Left ventricle myocardium superior (tissue), 1 donor: Measurements from ENCODE around the gene ITPR1. TPM values are rescaled to one million over a fixed set of nuclear protein-coding genes. Genes with fewer than 3 reads are reported as not detected.
A peak's percentile ranks its signal among the peaks of the same experiment; 100 is the strongest.

ENCODE experiments used
- ATAC-seq: fragments of 200-7000 bp; cut with Tn5 transposase; one replicate; pipeline ENCODE4 v1.9.1; 2020; ENCODE audit warnings: mild to moderate bottlenecking, moderate library complexity
- DNase-seq: peaks from one replicate; pipeline ENCODE4 v3.0.0-alpha.2; 2020
- intact Hi-C: fragments of 100-400 bp; cut with micrococcal nuclease; formaldehyde crosslinking; loops from one replicate; pipeline ENCODE4 v1.11.0; 2022
- total RNA-seq: library from RNA; stranded (reverse); fragmentation: NEBNext Ultra II Directional; extraction: Animal tissue kit (Norgen Biotek cat#: 25700); gene quantifications from one replicate; pipeline ENCODE4 v1.2.1, GENCODE V29; 2021
- donor health status: DM: no; HTN: yes; CAD: no; lungs with severe emphysema.

The ITPR1 gene
- total RNA-seq, 1 donor from 2014 or later = 16.6 TPM

DNA sequence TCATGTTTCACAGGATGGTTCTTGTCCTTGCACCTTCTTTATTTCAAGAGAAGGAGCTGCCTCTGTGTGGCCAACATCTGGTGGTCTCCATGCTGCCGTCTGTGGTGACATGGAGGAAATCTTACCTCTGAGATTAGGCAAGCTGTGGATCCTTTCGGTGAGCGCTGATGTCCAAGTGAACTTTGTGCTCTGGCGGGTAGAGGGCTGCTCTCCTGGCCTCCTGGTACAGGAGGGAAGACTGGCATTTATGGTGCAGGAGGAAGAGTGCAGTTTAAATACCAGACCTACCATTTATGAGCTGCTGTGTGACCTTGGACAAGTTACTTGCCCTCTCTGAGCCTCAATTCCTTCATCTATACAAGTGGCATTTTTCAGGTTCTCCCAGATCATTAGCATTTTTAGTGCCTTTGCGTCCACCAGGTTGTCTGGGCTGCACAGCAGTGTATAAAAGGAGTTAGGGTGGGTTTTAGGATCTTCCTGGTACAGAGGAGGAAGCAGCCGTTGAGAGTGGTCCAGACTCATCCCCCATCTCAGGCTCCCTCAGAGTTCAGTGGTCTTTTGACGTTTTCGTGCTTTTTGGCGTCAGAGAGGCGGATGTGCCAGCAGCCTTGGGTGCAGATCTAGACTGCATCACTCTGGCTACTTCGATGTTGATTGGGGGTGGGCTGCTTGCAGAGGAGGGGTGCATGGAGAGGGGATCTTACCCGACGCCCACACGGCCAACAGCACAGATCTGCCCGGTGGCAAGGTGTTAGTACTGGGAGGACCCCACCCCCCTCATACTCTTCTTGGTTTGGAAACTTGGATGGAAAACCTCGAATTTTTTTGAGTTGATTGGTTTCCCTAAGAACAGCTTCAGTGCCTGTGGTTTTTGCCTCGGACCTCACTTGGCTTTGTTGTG lies 162.2 kb downstream of the ITPR1 start:
- intact Hi-C loops = no loop called here
- ATAC-seq (no peak), DNase-seq (no peak)

- DNase-seq (peak; percentile 60), ATAC-seq (peak; percentile 87)
- intact Hi-C loops = no loop called here
These were observed 162.9 kb downstream of the ITPR1 start for GRCh38 chr3:4656059-4656458.

DNA sequence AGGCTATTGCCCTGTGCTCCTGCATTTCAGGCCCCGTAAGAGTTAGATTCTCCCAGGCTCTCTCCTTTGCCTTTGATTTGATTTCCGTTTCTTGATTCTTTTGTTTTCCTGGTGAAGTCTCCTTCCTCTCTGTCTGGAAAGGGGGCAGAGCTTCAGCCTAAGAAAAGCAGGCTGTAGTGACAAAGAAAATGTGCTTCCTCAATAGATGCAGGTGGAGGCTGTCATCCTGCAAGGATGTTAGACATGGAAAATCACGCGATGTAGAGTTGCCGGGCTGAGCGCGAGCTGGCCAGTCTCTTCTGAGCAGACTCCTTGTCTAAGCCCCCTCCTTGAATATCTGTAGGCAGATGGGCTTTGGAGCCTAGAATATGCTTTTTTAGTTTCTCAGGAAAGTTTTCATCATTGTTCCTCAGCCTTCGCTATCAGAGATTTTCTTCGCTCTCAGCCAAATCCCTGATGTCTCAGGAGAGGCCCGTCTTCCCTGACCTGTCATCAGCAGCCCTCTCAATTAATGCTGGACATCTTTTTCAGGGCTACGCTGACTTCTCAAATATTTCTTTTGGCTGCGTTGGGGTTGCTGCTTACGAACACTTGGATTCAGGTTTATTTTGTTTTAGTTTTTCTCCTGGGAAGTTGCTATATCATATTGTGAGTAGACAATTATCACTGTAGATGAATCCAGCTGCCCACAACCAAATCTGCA lies 163.6 kb downstream of the ITPR1 start:
- DNase-seq (no peak), ATAC-seq (peak; percentile 84)
- intact Hi-C loops = no loop called here

DNA sequence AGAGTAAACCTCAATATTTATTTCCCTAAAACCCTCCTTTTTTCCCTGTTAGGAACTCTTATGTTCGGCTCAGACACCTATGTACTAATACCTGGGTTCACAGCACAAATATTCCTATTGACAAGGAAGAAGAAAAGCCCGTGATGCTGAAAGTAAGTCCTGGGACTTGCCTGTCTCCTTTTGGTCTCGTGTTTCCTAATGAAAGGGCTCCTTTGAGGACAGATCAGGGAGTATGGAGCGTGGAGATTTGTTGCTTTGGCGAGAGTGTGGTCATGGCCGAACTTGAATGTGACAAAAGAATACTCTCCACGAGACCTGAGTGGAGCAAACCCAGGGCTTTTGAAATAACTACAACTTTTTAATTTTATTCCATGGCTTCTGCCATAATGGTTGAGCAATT lies 167.8 kb downstream of the ITPR1 start:
- no peak for ATAC-seq
- intact Hi-C loops = no loop called here
- no peak for DNase-seq

DNA sequence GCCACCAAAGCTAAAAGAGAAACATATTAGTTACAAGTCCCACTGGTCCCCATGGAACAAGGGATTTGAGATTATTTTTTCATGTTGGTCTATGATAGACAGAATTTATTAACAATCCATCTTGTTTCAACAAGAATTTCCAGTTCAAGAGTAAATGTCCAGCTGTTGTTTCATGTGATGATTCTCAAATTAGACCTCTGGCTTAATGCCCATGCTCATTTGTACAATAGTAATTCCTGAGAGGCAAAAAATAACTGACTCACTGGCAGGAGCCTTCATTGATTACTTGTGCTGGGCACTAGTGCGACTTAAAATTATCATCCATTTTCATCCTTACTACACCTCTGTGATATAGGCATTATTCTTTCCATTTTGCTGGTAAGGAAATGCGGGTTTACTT lies 171.3 kb downstream of the ITPR1 start:
- no peak for DNase-seq
- peak; percentile 47 for ATAC-seq
- intact Hi-C loops = no loop called here

GRCh38 chr3:4665197-4665596 lies 172.0 kb downstream of the ITPR1 start:
- ATAC-seq (peak; percentile 57), DNase-seq (no peak)
- intact Hi-C loops = no loop called here

DNA sequence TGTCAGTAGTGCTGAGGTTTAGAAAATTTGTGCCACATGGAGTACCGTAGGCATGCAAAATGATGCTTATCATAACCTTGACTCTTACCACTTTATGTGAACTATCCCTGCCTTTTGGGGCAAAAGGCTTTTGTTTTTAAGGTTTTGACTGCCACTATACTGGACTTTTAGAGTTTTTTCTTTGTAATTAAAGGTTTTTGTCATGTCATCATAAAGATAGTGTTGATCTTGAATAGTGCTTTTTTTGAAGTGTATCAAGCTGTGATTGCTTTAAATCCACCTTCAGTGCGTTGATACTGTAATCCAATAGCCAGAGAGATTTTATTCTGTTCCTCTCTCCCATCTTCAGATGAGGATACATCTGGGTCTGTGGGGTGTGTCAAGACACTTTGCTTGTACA lies 172.9 kb downstream of the ITPR1 start:
- intact Hi-C loops = no loop called here
- DNase-seq (no peak), ATAC-seq (no peak)

DNA sequence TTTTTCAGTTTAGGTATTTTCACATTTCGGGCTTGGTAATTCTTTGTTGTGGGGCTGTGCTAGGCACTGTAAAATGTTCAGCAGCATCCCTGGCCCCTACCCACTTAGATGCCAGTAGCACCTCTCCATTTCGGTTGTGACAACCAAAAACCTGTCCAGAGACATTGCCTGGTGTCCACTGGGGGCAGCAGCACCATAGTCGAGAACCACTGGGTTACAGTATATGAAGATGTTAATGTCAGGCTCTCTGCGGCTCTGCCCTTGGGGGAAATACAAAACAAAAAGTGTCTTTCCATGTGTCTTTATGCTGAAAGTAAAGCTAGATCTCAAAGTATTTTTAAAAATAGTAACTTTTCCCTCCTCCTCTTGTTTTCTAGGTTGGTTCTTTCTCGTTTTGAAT lies 177.2 kb downstream of the ITPR1 start:
- intact Hi-C loops = no loop called here
- DNase-seq (no peak), ATAC-seq (no peak)

DNA sequence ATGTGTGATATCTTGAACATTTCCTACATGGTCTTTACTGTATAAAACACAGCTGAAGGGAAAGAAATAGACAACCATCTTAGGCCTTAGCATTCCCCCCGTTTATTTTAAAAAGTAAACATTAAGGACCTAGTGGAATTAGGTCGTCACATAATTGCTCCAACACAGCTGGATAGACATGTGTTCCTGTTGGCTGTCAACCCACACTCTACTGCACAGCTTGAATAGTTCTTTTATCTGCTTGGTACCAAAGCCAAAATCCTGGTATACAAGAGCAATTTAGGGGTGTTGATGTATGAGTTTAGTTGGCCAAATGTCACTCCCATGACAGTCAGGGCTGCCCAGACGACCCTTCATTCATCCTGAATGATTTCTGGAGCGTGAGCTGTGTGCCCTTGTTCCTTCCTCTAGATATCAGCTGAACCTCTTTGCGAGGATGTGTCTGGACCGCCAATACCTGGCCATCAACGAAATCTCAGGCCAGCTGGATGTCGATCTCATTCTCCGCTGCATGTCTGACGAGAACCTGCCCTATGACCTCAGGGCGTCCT lies 179.7 kb downstream of the ITPR1 start:
- intact Hi-C loops = no loop called here
- DNase-seq = no peak
- peak; percentile 92 for ATAC-seq

GRCh38 chr3:4674216-4674615 lies 181.1 kb downstream of the ITPR1 start:
- ATAC-seq (no peak), DNase-seq (no peak)
- intact Hi-C loops = no loop called here

DNA sequence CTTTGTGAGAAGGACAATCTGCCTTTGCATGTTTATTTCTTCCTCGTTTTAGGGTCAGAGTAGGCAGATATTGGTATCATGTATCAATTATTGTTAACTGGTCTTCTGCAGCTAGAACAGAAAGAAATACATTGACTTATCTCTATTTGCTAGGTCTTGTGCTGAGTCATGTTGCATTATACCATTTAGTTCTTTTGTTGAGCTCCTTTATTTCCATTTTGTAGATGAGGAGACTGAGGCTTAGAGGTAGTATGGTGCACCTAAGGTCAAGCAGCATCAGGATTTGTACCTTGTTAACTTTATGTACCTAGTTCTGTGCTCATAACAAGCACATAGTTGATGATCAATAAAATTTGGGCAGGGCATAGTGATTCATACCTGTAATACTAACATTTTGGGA lies 182.6 kb downstream of the ITPR1 start:
- ATAC-seq (no peak), DNase-seq (no peak)
- intact Hi-C loops = no loop called here

DNA sequence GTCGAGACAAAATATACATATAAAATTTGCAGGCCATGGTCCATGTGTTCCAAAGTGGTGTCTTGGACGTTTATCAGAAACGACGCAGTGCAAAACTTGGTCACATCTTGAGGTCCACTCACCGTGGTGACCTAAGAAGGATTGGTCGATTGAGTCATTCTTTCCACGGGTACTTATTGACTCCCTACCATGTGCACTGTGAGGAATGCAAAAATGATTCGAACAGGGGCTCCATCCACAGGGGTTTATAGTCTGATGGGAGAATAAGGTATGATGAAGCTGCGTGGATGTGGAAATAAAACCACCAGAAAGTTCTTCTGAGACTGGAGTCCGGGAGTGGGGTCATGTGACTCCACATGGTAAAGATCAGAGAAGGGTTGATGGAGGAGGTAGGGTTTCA lies 185.2 kb downstream of the ITPR1 start:
- ATAC-seq = no peak
- intact Hi-C loops = no loop called here
- no peak for DNase-seq

DNA sequence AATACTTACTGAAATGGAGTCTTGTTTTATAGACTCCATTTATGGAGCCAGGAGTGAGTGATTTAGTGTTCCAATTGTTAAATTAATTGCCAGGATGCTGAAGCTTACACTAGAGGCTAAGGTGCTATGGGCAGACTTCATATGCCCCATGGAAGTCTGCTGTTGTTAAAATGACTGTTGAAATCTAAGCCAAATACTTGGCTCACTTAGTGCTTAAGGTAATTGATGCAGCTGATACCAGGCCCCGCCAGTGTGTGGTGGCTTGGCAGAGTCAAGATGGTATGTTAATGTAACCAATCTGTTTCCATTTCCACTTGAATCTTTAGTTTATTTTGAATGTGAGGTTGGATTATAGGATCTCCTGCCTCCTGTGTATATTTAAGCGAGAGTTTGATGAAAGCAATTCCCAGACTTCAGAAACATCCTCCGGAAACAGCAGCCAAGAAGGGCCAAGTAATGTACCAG lies 187.1 kb downstream of the ITPR1 start:
- no peak for ATAC-seq
- intact Hi-C loops = no loop called here
- DNase-seq = no peak

DNA sequence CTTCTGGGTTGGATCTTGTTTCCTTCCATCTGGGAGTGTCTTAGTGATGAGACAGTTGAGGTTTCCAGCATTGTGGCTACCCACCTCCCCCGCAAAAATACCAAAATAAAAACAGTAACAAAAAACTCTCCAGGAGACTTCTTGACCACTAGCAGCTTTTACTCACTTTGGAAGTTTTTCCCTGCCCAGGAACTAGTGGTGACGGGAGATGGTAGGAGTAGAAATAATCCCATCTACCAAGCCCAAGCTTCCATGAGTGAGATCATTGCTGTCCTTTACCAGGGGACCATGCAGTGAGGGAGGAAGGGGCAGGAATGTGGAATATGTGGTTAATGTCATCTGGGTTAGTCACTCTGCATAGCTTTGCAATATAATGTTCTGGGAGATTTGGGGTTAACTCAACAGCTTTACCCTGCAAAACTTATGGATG lies 187.7 kb downstream of the ITPR1 start:
- intact Hi-C loops = no loop called here
- no peak for DNase-seq
- ATAC-seq = no peak

DNA sequence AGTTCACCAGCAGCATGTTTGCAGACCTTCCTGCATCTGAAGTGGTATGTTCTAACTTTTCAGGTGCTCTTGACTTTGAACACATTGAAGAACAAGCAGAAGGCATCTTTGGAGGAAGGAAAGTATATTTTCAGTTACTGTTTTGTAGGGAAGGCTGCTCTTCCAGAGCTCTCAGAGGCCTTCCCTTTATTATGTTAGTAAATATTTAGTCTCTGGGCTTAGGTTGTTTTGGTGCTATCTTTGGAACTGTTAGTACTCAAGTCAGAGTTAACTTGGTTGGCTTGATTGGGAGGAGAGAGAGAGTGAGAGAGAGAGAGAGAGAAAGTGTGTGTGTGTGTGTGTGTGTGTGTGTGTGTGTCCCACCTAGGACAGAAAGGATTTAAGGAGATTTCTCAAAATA lies 188.2 kb downstream of the ITPR1 start:
- no peak for DNase-seq
- intact Hi-C loops = no loop called here
- ATAC-seq = peak; percentile 27

DNA sequence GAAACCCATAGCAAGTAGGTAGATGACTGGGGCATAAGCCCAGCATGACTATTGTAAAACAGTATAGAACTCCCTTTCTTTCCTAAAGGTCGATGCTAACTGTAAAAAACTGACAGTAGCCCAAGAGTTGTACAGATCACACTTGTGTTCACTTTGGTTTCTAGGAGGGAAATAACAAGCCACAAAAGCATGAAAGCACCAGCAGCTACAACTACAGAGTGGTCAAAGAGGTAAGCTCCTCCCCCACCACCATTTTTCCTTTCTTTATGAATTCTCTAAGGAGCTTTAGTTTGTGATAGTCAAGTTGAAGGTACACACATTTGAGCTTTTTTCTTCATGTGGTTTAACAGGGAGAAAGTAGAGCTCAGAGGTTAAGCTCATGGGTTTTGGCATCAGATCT lies 191.0 kb downstream of the ITPR1 start:
- ATAC-seq = no peak
- intact Hi-C loops = no loop called here
- DNase-seq = no peak

- intact Hi-C loops = no loop called here
- ATAC-seq (no peak), DNase-seq (no peak)
These were observed 191.8 kb downstream of the ITPR1 start for GRCh38 chr3:4684976-4685375.

DNA sequence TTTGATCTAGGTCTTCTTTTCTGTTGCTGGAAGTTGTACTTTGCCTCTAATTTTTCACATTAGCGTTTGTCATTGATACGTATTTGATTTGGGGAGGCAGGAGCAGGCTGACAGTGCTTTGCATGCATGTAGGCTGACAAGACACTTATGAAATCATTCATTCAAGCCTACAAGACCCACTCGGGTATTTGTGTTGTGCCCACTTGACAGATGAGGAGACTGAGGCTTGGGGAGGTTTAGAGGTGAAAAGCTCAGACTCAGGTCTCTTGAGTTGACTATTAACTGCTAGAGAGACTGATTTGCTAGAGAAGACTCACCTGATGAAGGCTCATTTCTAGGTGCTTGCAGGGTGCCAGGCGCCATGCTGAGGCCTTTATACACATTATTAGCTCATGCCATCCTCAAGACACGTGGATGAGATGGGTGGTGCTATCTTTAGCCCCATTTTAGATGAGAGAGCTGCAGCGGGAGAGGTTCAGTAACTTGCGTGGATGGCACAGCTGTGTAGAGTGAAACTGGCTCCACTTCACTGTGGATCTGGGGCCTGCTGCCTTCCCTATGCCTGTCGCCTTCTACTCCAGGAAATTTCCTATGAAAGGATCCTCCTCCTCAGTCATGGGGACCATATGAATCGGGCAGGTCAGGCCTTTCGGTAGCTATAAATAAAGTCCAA lies 192.7 kb downstream of the ITPR1 start:
- ATAC-seq (no peak), DNase-seq (no peak)
- intact Hi-C loops = no loop called here

GRCh38 chr3:4686619-4687018 lies 193.5 kb downstream of the ITPR1 start:
- DNase-seq (no peak), ATAC-seq (no peak)
- intact Hi-C loops = no loop called here

DNA sequence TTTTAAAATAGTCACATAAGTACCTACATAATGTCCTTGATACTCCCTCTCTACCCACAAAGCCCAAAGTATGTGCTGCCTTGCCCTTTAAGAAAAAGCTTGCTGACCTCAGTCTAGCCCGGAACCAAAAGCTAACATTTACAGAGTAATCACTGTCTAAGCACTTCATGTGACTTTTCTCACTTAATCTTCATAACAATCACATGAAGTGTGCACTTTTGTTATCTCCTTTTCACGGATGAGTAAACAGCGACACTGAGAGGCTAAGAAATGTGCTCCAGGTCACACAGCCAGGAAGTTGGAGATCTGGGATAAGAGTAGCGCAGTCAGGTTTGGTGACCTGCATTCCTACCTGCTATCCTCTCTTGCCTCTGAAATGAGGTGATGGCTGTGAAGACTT lies 194.0 kb downstream of the ITPR1 start:
- no peak for ATAC-seq
- no peak for DNase-seq
- intact Hi-C loops = no loop called here
